ENCODE data around the gene MRPL28. TPM values are rescaled to one million over a fixed set of nuclear protein-coding genes. Genes with fewer than 3 reads are reported as not detected.

The MRPL28 gene
- total RNA-seq, 6 donors from 2014 or later = 48.8 to 83.9 (median 58.4) TPM

DNA sequence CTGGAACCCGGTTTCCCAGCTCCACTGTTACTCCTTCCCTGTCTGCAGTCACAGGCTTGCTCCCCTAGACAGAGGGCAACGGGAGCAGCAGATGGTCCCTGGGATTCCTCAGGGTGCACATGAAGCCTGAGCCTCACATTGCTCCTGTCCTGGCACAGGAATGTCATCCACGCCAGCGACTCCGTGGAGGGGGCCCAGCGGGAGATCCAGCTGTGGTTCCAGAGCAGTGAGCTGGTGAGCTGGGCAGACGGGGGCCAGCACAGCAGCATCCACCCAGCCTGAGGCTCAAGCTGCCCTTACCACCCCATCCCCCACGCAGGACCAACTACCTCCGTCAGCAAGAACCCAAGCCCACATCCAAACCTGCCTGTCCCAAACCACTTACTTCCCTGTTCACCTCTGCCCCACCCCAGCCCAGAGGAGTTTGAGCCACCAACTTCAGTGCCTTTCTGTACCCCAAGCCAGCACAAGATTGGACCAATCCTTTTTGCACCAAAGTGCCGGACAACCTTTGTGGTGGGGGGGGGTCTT, 29.8 kb upstream of the MRPL28 start:
- H3K27me3 ChIP-seq = no peaks in the 10 kb centered on the region
- WGBS, 2 donors = 65 to 73% methylated on average over 4 to 10 of the region's 10 CpGs
- H3K9me3 ChIP-seq = no peaks in the 10 kb centered on the region
- TF ChIP-seq, protein P1, sequence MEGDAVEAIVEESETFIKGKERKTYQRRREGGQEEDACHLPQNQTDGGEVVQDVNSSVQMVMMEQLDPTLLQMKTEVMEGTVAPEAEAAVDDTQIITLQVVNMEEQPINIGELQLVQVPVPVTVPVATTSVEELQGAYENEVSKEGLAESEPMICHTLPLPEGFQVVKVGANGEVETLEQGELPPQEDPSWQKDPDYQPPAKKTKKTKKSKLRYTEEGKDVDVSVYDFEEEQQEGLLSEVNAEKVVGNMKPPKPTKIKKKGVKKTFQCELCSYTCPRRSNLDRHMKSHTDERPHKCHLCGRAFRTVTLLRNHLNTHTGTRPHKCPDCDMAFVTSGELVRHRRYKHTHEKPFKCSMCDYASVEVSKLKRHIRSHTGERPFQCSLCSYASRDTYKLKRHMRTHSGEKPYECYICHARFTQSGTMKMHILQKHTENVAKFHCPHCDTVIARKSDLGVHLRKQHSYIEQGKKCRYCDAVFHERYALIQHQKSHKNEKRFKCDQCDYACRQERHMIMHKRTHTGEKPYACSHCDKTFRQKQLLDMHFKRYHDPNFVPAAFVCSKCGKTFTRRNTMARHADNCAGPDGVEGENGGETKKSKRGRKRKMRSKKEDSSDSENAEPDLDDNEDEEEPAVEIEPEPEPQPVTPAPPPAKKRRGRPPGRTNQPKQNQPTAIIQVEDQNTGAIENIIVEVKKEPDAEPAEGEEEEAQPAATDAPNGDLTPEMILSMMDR (IDR thresholded peaks at IDR 0.05) = no peak
- TF ChIP-seq POLR2A (IDR thresholded peaks at IDR 0.05) = no peak
- TF ChIP-seq EP300 (IDR thresholded peaks at IDR 0.05) = no peak
- TF ChIP-seq POLR2AphosphoS5 (IDR thresholded peaks at IDR 0.05) = no peak
- DNase-seq (no peak), ATAC-seq (ENCODE audit: low FRiP score in 2 of 2) (no peak)
- peaks cover 0 to 4% (median 0%) of the 10 kb centered on the region in 4 donors for H3K36me3 ChIP-seq
- peak overlapping the region in 1 of 4 donors; percentile 100 for H3K4me3 ChIP-seq
- H3K27ac ChIP-seq = peak overlapping the region; percentile 87 to 96 (median 90)
- peaks cover 18 to 35% (median 31%) of the 10 kb centered on the region in 4 donors for H3K4me1 ChIP-seq

DNA sequence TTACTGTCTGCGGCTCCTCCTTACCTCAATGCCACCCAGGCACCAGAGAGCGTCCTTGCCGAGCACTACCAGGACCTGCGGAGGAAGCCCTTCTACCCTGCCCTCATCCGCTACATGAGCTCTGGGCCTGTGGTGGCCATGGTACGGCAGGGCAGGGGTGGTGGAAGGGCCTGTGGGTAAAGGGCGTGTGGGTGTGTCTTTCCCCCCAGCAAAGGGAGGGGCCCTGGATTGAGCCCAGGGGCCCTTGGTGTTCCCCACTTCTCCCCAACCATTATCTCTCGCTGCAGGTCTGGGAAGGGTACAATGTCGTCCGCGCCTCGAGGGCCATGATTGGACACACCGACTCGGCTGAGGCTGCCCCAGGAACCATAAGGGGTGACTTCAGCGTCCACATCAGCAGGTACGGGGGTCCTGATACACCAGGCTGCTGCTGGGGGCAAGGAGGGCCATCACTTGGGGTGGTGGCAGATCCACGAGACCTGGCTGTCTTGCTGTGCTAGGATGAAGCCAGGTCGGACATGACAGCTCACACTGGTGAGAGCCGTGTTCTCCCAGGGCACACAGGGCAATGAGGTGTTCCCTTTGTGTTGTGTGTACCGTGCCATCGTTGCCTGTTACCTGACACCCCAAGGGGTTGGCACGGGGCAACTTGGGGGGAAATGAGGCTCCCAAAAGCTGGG, 29.1 kb upstream of the MRPL28 start:
- 79 to 87% methylated on average over 15 to 21 of the region's 22 CpGs for WGBS, 2 donors
- Histone ChIP-seq H3K4me3 (no peak overlapping the region), H3K27ac (peak overlapping the region in 1 of 4 donors; percentile 96), H3K4me1 (peaks cover 18 to 35% (median 31%) of the 10 kb centered on the region in 4 donors), H3K36me3 (peaks cover 0 to 4% (median 0%) of the 10 kb centered on the region in 4 donors), H3K9me3 (no peaks in the 10 kb centered on the region), H3K27me3 (no peaks in the 10 kb centered on the region)
- TF ChIP-seq EP300 (IDR thresholded peaks at IDR 0.05) (no peak), POLR2AphosphoS5 (IDR thresholded peaks at IDR 0.05) (no peak), POLR2A (IDR thresholded peaks at IDR 0.05) (no peak)
- TF ChIP-seq, protein P1 (IDR thresholded peaks at IDR 0.05) = no peak
- ATAC-seq (ENCODE audit: low FRiP score in 2 of 2) (no peak), DNase-seq (no peak)

DNA sequence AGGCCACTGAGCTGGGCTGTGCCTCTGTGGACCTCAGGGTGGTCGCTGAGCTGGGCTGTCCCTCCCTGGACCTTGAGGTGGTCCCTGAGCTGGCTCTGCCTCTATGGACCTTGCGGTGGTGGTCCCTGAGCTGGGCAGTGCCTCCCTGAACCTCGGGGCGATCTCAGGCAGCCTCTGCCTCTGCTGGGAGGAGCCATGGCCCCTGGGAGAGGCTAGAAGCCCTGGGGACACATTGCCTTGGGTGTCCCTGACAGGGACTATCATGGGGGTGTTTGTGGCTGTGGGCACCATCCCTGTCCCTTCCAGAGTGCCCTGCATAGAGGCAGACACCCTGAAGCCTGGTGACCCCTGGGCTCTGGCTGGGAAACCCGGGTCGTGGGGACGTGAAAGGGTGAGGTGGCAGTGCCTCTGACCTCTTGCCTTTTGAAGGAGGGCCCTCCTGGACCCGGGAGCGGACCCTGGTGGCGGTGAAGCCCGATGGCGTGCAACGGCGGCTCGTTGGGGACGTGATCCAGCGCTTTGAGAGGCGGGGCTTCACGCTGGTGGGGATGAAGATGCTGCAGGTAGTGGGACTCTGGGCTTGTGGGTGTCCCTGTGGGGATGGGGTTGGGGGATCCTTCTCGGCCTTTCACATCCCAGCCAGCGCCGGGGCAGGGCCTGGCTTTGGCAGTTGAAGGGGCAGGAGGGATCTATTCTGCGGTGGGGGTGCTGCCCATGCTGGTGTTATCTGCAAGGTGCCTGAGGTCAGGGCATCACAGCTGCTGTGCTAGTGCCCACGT, 28.4 kb upstream of the MRPL28 start:
- ATAC-seq (ENCODE audit: low FRiP score in 2 of 2) (no peak), DNase-seq (peak in 1 of 2 donors; percentile 85)
- Histone ChIP-seq H3K4me3 (no peak overlapping the region), H3K27me3 (no peaks in the 10 kb centered on the region), H3K4me1 (peaks cover 18 to 35% (median 31%) of the 10 kb centered on the region in 4 donors), H3K9me3 (no peaks in the 10 kb centered on the region), H3K27ac (peak overlapping the region in 1 of 4 donors; percentile 82), H3K36me3 (peaks cover 0 to 4% (median 0%) of the 10 kb centered on the region in 4 donors)
- TF ChIP-seq EP300 (IDR thresholded peaks at IDR 0.05) (no peak), POLR2AphosphoS5 (IDR thresholded peaks at IDR 0.05) (no peak), POLR2A (IDR thresholded peaks at IDR 0.05) (no peak)
- TF ChIP-seq, protein P1 (IDR thresholded peaks at IDR 0.05) = no peak
- 70 to 84% methylated on average over 4 to 22 of the region's 24 CpGs for WGBS, 2 donors

DNA sequence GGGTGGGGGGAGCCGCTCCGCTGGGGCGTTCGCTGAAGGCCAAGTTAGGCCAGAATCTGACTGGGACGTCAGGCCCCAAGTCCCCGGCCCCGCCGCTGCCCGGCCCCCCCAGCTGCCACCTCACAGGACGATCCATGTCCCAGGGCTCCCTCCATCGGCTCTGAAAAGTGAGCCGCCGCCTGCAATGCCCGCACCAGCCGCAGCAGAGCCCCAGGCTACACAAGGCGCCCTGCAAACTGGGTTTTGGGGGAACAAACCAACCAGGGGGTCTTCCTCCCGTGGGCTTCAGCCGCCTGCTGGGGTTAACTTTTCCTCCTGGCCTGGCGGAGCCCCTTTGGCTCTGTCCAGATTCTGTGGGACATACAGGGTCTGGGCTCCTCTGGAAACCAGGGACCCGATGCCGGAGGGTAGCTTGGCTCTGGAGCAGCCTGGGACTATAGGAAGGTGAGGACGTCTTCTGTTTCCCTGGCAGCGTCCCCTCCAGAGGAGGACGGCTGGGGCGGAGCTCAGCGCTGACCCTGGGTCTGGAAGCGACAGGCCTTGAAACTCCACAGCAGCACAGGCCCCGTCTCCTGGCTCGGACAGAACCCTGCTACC, 27.5 kb upstream of the MRPL28 start:
- 44 to 89% methylated on average over 4 to 20 of the region's 29 CpGs for WGBS, 2 donors
- peak overlapping the region; percentile 43 to 90 (median 80) for H3K27ac ChIP-seq
- TF ChIP-seq EP300 (IDR thresholded peaks at IDR 0.05) = no peak
- TF ChIP-seq, protein P1 (IDR thresholded peaks at IDR 0.05) = peak; percentile 48 to 64 (median 59)
- DNase-seq (peak; percentile 80 to 93), ATAC-seq (ENCODE audit: low FRiP score in 2 of 2) (peak in 1 of 2 donors; percentile 60)
- peak overlapping the region in 3 of 4 donors; percentile 79 to 87 (median 82) for H3K4me3 ChIP-seq
- H3K36me3 ChIP-seq = peaks cover 0 to 4% (median 0%) of the 10 kb centered on the region in 4 donors
- no peaks in the 10 kb centered on the region for H3K27me3 ChIP-seq
- H3K4me1 ChIP-seq = peaks cover 18 to 35% (median 31%) of the 10 kb centered on the region in 4 donors
- H3K9me3 ChIP-seq = no peaks in the 10 kb centered on the region
